ENCODE measurements around the gene GET3.
A peak's percentile ranks its signal among the peaks of the same experiment; 100 is the strongest.

- TF ChIP-seq CTCF (IDR thresholded peaks at IDR 0.05; ENCODE audit: insufficient read depth, low read length, poor library complexity, severe bottlenecking): peak; percentile 12
- TF ChIP-seq EZH2phosphoT487 (conservative IDR thresholded peaks at IDR 0.05; ENCODE audit: low read length): no peak
These were observed 36.3 kb downstream of the GET3 start for GRCh38 chr19:12773571-12773970.

All from SU-DHL-6 (cell line).